Activated CD8-positive, alpha-beta memory T cell treated with anti-CD3 and anti-CD28 coated beads, Interleukin-2, amount 50 U/mL, for 1 hour (primary cell): Measurements from ENCODE around the gene CMBL.

Experiments used
- DNase-seq: peaks from one replicate; pipeline ENCODE4 v3.0.0-alpha.2; 2020; ENCODE audit errors: extremely low read depth

Gene CMBL

DNA sequence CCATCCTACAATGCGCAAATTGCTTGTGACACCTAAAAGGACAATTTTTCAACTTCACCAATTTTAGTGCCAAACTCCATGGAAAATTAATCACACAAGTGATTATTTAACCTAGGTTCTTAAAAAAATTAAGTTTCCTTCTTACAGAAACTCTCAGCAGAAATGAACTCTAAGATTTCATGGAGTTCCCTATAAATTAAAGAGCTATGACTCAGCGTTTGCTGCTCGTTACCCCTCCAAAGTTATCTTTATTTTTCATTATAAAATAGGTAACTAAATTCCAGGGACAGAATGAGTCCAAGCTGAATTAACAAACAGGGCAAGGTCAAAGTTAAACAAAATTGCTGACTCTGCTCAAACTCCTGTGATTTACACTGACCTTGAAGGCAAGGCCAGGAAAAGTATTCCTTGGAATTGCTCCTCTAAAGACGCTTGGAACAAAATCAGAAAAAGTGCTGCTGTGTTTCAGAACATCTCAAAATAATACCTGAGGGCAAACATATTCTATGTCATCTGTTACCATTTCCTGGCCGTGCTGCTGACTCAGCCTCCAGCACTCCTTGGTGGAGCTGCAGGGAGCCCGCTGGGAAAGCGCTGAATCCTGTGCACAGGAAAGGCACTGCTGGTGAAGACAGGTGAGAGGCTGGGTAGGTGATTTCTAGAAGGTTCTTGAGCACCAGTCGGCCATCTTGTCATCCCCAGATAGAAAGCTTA lies 2.5 kb upstream of the CMBL start:
- no peak for DNase-seq

DNA sequence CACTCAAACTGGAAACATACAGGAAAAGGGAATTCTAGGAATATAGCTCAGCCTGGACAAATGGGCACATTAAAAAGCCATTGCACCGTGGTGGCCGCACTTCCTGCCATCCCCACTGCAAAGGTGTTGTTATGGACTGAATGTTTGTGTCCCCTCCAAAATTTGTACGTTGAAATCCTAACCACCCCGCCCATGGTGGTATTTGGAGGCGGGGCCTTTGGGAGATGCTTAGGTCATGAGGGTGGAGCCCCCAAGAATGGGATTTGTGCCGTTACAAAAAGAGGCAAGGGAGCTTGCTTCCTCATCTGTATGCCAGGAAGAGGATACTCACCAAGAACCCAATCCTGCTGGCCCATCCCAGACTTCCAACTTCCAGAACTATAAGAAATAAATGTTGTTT lies 1.1 kb upstream of the CMBL start:
- no peak for DNase-seq

DNA sequence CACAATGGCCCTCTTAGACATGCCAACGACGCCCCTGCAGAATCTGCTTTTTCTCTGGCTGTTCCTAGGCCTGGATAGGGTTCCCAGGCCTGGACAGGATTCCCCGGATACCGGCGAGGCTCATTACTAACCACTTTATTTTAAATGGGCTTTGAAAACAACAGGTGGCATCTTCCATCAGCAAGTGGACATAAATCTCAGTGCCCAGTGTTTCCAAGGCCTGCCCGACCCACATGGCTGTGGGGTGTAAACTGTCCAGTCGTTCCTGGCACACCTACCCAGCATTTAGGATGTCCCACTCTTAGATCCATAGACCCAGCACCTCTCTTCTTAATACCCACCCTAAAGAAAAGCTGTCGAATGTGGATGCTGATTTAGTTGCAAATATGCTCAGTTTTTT lies 896 bp downstream of the CMBL start:
- no peak for DNase-seq

DNA sequence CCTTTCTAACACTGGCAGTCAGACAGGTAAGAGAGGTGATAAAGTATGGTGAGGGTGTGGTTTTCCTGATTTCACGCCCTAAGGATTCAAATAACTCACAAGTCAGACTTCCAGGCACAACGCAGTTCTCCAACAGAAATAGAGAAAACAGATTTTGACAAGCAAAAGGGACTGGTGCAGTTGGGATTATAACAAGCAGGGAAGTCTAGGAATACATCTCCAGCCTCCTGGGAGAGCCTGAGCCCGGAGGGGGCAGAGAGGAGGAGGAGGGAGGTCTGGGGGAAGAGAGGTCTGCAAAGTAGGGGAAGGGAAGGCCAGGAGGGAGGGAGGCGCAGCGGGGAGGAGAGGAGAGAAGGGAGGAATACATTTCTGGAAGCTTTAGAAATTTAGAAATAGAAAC lies 1.6 kb downstream of the CMBL start:
- DNase-seq: no peak

DNA sequence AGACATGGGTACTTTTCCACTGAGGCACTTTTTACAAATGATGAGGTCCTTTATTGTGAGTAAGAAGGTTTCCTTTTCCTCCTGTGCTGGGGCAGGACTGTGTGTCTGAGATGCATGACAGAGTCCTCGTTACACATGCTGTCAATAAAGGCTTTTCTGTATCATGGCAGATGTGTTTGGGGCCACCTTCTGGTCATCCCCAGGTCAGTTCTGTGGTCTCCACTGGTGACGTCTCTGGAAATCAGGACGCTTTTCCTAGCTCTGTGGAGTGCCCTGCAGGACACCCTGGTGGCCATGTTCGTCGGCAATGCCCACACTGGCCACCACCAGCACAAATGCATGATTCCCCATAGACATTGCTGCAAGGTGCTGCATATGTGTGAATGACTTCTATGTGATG lies 2.8 kb downstream of the CMBL start:
- DNase-seq: no peak

DNA sequence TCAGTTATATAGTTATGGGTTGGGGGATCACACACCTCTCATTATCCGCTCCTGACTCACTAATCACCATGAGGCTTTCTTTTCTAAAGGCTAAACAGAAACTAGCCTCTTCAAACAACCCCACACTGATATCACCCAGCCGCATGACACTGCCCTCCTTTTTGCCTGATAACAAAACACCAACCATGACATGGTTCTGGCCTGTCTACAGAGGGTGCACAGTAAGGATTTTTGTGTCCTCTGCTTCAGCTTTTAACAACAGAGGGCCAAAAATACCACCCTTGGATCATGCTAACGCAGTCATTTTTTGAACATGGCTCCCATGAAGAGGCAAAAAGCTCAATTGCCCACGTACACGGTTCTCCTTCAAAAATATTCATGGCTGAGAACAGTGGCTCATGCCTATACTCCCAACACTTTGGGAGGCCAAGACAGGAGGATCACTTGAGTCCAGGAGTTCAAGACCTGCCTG lies 4.0 kb downstream of the CMBL start:
- DNase-seq: no peak

DNA sequence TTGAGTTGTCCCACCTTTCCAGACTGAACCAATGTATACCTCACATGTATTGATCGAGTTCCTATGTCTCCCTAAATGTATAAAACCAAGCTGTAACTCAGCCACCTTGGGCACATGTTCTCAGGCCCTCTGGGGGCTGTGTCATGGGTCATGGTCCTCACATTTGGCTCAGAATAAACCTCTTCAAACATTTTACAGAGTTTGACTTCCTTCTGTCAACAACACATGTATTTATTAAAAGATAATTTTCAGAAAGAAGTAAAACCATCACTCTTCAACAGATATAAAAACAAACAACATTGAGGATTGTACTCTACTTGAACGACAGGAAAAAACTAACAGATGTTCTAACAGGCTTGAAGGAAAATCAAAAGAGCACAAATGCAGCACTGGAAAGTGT lies 4.5 kb downstream of the CMBL start:
- no peak for DNase-seq

DNA sequence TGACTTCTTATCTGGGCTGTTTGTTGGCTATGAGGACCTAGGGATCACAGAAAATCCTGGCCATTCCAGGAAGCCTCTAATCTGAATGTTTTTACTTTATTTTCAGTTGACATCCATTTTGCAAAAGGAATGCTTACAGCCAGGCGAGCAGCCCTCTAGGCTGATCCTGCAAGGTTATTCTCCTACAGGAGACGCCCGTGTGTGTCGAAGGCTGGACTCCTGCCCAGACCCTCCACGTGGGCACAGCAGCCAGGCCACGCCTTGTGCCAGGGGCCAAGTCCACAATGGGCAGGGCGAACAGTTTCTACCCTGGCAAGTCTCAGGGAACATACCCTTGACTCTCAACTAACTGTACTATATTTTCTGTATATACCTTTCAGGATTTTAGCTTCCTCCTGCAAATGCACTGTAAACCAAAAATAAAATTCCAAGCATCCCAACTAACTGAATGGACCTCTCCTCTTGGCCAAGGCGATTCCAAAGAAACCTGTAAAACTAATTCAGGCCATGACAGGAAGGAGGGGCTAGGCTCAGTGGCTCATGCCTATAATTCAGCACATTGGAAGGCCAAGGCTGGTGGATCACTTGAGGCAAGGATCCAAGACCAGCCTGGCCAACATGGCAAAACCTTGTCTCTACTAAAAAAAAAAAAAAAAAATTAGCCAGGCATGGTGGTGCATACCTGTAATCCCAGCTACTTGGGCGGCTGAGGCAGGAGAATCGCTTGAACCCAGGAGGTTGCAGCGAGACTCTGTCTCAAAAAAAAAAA lies 5.7 kb downstream of the CMBL start:
- DNase-seq: no peak

DNA sequence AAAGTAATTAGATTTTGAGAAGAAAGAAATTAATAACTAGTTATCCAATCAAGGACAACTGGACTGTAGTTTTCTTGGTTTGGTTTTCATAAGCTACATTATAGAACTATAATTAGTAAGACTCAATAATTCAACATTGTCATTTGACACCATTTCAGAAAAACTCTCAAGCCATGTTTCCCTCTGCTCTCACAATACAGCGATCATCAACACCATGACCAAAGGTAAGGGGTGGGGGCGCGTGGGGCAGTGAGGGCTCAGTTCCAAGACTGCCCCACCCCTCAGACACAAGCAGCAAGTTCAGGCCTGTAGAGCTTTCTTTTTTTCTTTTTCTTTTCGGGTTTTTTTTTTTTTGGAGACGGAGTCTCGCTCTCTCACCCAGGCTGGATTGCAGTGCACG lies 6.4 kb downstream of the CMBL start:
- DNase-seq: no peak

DNA sequence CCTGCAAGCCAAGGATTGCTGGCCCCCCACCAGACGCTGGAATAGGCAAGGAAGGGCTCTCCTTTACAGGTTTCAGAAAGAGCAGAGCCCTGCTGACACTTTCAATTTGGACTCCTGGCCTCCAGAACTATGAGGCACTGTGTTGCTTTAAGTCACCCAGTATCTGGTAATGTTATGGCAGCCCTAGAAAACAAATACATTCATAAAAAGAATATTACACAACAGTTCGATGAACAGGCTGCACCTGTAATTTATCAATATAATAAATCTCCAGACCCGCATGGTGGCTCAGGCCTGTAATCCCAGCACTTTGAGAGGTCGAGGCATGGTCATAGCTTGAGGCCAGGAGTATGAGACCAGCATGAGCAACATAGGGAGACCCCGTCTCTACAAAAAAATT lies 7.5 kb downstream of the CMBL start:
- DNase-seq: no peak

DNA sequence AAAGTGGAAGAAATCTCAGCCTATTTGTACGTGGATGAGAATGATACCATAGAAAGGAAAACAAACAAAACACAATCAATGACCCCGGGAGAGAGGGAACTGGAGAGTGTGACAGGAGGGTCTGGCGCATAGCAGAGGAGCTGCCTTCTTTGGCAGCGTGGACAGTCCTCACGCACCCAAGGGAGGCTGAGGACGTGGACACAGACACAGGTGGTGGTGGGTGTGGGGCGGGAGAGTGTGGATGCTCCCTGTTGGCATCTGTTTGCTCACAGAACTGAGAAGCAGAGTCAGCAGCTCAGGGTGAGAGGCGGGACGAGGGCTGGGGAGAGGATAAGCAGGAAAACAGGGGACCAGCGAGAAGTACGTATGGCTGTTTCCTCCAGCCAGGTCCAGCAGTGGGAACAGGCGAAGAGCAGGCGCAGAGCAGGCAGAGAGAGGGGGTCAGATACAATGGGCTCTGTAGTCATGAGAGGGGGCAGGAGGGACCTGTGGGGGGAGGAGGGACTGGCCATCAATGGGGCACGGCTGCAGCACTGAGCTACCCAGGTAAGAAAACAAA lies 10.0 kb downstream of the CMBL start:
- no peak for DNase-seq

DNA sequence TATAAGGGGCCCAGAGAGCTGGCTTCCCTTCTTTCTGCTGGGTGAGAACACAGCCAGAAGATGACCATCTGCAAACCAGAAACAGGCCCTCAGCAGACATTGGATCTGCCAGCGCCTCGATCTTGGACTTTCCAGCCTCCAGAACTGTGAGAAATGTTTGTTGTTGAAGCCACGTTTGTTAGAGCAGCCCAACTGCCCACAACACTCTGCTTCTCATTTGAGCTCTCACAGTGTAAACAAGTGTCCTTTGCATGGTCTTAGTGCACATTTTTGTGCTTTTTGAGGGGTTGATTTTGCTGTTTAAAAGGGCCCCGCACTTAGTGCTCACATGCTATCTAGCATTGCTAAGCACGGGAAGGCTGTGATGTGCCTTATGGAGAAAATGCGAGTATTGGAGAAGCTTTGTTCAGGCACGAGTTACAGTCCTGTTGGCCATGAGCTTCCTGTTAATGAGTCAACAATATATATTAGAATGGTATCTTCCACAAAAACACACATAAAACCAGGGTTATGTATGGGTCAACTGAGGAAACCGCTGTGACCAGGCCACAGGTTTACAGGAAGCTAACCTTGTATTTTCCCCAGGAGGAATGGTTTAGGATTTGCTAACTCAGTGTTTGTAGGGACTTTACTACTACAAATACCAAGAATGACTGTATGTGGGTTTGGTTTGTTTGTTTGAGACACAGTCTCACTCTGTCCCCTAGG lies 11.9 kb downstream of the CMBL start:
- DNase-seq: no peak

DNA sequence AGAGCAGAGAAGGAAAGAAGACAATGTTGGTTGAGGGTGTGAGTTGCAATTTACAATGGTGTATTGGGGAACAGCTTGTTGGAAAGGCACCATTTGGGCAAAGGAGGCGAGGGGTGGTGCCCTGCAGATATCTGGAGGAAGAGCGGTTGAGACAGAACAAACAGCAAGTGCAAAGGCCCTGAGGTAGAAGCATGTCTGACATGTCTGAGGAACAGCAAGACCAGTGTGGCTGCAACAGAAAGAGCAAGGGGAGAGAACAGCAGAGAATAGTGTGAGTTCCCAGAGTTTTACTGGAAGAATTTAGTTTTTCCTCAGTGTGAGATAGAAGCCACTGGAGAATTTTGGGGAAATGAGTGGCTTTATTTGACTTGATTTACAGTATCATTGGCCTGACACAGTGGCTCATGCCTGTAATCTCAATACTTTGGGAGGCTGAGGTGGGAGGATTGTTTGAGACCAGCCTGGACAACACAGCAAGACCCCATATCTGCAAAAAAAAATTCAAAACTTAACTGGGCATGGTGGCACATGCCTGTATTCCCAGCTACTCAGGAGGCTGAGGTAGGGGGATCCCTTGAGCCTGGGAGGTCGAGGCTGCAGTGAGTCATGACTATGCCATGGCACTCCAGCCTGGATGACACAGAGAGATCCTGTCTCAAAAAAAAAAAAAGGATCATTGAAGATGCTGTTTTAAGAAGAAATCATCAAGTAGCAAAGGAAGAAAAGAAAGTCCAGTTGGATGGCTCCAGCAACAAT lies 13.6 kb downstream of the CMBL start:
- no peak for DNase-seq

DNA sequence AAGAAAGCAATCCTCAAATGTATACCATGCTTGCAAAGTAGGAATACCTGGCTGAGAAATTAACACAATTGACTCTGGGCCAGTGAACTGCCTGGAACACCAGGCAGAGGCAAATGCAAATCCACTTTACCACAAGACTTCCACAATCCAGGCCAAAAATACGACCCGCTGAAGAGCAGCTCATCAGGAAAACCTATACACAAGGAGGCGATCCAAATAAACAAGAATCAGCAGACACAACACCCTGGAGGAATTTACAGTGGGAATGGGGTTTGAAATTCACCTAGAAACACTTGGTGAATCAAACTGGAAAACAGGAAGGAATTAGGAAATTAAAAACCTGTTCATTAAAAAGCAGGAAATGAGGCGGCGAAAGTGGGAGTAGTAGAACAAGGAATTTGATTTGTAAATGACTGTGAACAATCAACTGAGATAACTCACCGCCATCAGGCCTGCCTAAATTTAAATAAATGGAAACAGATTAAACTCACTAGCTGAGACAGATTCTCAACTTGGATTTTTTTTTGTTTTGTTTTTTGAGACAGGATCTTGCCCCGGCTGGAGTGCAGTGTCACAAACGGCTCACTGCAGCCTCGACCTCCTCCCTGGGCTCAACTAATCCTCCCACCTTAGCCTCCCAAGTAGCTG lies 15.9 kb downstream of the CMBL start:
- DNase-seq: no peak

DNA sequence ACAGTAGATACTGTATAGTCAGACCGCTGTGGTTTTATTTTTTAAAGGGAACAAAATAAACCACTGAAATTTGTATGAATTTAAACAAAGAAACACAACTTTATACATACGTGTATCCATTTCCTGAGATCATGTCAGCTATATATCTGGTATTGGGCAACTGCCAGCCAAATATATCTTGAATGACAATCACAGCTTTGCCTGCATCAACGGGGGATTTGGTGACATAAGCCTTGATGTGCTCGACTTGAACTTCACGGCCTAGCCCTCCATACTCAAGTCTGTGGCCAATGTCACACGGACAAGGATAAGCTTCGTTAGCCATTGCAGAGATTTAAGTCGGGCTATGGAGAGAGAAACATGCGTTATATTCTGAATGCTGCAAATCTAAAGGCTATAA lies 17.3 kb downstream of the CMBL start:
- no peak for DNase-seq

DNA sequence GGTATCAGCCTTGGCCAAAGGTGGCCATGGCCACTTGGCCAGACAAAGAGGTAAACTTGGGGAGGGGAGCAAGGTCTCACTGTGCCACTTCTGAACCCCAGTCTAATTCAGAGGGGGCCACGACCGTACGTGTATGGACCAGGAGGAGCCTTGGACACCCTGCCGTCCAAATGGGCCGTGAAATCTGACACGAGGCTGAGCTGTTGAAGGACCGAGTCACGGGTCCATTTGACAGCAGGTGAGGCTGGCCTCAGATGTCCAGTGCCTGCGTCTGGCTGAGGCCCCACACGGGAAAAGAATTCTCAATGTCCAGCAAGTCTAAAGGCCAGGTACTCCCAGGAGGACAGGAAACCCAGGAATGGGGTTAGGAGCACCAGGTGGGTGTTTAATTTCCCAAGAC lies 17.7 kb downstream of the CMBL start:
- DNase-seq: no peak

DNA sequence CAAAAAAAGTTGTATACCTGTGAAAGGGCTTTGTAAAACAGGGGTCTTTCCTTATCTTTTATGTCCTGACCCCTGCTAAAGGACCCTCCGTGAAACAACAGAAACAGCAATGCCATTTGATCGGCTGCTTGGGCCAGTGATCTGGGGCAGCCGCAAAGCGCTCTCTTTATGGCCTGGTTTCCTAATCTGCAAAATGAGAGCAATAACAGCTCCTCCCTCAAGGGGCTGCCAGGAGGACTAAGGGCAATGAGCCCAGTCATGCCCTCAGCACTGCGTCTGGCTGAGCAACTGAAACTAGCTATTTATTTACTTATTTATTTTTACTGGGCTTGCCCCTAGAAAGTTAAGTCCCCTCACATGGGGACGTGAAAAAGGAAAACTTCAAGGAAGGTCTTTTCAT lies 18.3 kb downstream of the CMBL start:
- DNase-seq: no peak

DNA sequence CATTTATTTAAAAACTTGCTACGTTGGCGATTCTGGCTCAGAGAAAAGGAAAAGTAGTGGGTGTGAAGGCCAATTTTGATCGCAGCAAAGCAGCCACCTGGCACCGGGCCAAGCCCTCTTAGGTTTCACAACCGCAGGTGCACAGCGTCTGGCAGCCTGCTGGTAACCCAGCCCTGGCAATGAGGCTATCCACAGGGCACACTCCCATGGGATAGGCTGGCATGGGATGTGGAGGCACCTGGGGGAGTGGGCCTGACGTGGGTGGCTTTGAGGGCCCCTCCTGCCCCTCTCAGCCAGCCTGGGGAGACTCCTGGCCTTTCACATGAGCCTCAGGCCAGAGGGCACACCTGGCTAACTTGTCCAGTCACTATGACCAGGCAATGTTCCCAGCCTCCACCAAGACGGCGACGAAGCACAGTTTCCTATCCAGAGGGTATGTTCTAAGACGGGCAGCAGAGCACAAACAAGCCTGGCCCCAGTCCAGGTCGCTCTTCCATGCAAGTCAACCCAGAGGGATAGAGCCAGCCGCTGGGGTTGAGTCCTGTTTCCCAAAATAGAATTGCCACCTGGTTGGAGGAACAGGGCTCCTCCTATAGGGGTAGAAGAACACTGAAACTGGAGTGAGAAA lies 19.0 kb downstream of the CMBL start:
- DNase-seq: no peak

DNA sequence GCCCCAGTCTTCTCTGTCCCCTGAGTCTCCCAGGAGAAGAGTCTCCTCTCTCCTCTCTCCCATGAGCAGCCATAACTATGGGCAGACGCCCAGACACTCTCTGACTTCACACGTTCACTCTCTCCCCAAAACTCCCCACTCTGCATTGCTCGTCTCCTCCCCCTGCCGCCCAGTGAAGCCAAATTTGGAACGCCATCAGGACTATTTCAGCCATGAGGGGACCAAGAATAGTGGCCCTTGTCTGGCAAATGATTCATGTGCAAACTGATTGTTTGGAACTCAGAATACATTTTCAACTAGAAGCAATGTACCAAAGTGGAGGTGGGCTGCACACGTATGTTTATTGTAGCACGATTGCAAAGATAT lies 20.9 kb downstream of the CMBL start:
- no peak for DNase-seq

DNA sequence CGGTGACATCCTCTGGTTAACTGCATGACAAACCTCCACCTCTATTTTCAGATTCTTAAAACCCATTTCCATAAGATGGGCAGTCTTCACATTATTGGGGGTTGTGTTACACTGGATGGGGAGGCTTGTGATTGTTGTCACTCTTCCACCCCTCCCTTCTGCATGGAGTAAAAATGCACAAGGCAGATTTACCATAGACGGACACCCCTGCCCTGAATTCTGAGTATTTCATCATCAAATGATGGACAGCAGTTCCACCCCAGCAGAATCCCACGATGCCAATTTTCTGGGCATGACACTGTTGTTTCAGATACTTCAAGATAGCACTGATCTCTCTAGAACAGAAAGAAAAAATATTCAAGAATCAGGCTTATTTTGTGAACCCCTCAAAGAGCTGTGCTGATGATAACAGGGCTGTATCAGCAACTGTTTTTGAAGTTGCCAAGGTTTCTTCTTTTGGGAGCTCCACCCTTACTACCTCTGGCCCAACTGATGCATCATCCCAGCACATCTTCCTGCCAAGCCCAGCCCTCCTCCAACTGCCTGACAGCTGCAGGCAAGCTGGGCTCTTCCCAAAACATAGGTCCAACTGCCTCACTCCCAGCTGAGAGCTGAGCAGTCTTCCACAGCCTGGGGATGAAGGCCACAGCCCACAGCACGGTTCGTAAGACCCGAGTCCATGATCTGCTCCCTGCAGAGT lies 21.4 kb downstream of the CMBL start:
- DNase-seq: no peak
